Natural killer cell (primary cell): Measurements from ENCODE around the gene RBM38. TPM values are rescaled to one million over a fixed set of nuclear protein-coding genes. Genes with fewer than 3 reads are reported as not detected.

Experiments
- ATAC-seq, 3 donors: fragments of 150-1000 bp in 2 of 3; fragments of 200-7000 bp in 1 of 3; cut with Tn5 transposase; 1 replicate in 1 of 3; 2 replicates in 2 of 3; pipeline ENCODE4 v1.10.0; 2021; ENCODE audit warnings: mild to moderate bottlenecking in 2 of 3, moderate library complexity in 2 of 3
- DNase-seq, 2 donors: peaks; one replicate each; pipeline versions ENCODE4 v3.0.0 to v3.0.0-alpha.2; 2013 to 2021; ENCODE audit warnings: mixed read lengths in 1 of 2
- H3K27ac ChIP-seq: one replicate; pipeline ENCODE4 v1.5.1; 2013; ENCODE audit warnings: mild to moderate bottlenecking, low read length
- H3K27me3 ChIP-seq: one replicate; pipeline ENCODE4 v1.6.1; 2013; ENCODE audit warnings: low read length; ENCODE audit not compliant: control insufficient read depth, insufficient read depth
- H3K36me3 ChIP-seq: one replicate; pipeline ENCODE4 v1.6.1; 2013; ENCODE audit warnings: low read length; ENCODE audit not compliant: control insufficient read depth, insufficient read depth
- H3K4me1 ChIP-seq: one replicate; pipeline ENCODE4 v1.6.1; 2013; ENCODE audit warnings: low read length; ENCODE audit not compliant: control insufficient read depth, insufficient read depth
- H3K4me3 ChIP-seq: one replicate; pipeline ENCODE4 v1.5.1; 2013; ENCODE audit warnings: low read length
- H3K9me3 ChIP-seq: one replicate; pipeline ENCODE4 v1.6.1; 2013; ENCODE audit warnings: low read length; ENCODE audit not compliant: control insufficient read depth, insufficient read depth
- H3K27ac Mint-ChIP-seq, 2 donors: one replicate each; pipeline ENCODE4 v1.8.0; 2022; ENCODE audit warnings: mild to moderate bottlenecking in 2 of 2, mixed read lengths in 2 of 2, moderate library complexity in 1 of 2
- H3K27me3 Mint-ChIP-seq, 2 donors: one replicate each; pipeline ENCODE4 v1.8.0; 2022; ENCODE audit warnings: low read depth in 2 of 2, mixed read lengths in 2 of 2
- H3K36me3 Mint-ChIP-seq: one replicate; pipeline ENCODE4 v1.8.0; 2022; ENCODE audit warnings: mixed read lengths
- H3K4me1 Mint-ChIP-seq, 2 donors: one replicate each; pipeline ENCODE4 v1.8.0; 2022; ENCODE audit warnings: mixed read lengths in 2 of 2
- H3K4me3 Mint-ChIP-seq: one replicate; pipeline ENCODE4 v1.8.0; 2022; ENCODE audit warnings: mild to moderate bottlenecking, moderate library complexity, mixed read lengths
- H3K9me3 Mint-ChIP-seq, 2 donors: one replicate each; pipeline ENCODE4 v1.8.0; 2022; ENCODE audit warnings: mixed read lengths in 2 of 2
- WGBS: methylation state at CpG from one replicate; pipeline ENCODE4 v1.1.7; 2013; ENCODE audit warnings: missing lambda C conversion rate; ENCODE audit not compliant: insufficient coverage; 5-methylcytosine and 5-hydroxymethylcytosine counted together
- intact Hi-C: fragments of 100-400 bp; cut with micrococcal nuclease; formaldehyde crosslinking; loops from one replicate; pipeline ENCODE4 v1.14.2; 2022
- total RNA-seq, 4 donors: library from RNA; stranded (reverse); fragments of 120-200 nt in 1 of 4; gene quantifications; one replicate each; pipeline versions ENCODE4 v1.2.3 to v1.2.4, GENCODE V29; 2013 to 2022
- TF ChIP-seq, protein P1 (sequence below): fragments of 200-600 bp; IDR thresholded peaks from one replicate; pipeline ENCODE4 v1.8.0; 2022; ENCODE audit warnings: antibody characterized with exemption

The RBM38 gene
- total RNA-seq, 3 donors from 2014 or later (not counting 1 experiment from before 2014, with no cell fraction given) = 217 to 392 (median 264) TPM

- Histone ChIP-seq H3K36me3 (no peaks in the 10 kb centered on the region), H3K4me1 (peaks cover 9% of the 10 kb centered on the region), H3K9me3 (no peaks in the 10 kb centered on the region), H3K27ac (no peak overlapping the region), H3K4me3 (no peak overlapping the region), H3K27me3 (no peaks in the 10 kb centered on the region)
- intact Hi-C loops = no loop called here
- 91% methylated on average over 9 of the region's 9 CpGs for WGBS
- no peaks in the 10 kb centered on the region for H3K27me3 Mint-ChIP-seq
- no peaks in the 10 kb centered on the region for H3K36me3 Mint-ChIP-seq
- H3K27ac Mint-ChIP-seq = no peak overlapping the region
- DNase-seq (no peak), ATAC-seq (no peak)
- H3K9me3 Mint-ChIP-seq = no peaks in the 10 kb centered on the region
- H3K4me3 Mint-ChIP-seq = no peak overlapping the region
- TF ChIP-seq, protein P1, sequence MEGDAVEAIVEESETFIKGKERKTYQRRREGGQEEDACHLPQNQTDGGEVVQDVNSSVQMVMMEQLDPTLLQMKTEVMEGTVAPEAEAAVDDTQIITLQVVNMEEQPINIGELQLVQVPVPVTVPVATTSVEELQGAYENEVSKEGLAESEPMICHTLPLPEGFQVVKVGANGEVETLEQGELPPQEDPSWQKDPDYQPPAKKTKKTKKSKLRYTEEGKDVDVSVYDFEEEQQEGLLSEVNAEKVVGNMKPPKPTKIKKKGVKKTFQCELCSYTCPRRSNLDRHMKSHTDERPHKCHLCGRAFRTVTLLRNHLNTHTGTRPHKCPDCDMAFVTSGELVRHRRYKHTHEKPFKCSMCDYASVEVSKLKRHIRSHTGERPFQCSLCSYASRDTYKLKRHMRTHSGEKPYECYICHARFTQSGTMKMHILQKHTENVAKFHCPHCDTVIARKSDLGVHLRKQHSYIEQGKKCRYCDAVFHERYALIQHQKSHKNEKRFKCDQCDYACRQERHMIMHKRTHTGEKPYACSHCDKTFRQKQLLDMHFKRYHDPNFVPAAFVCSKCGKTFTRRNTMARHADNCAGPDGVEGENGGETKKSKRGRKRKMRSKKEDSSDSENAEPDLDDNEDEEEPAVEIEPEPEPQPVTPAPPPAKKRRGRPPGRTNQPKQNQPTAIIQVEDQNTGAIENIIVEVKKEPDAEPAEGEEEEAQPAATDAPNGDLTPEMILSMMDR = no peak
- peaks cover 0 to 17% of the 10 kb centered on the region in 2 donors for H3K4me1 Mint-ChIP-seq
Measured at GRCh38 chr20:57442888-57443239, 51.7 kb downstream of the RBM38 start.

DNA sequence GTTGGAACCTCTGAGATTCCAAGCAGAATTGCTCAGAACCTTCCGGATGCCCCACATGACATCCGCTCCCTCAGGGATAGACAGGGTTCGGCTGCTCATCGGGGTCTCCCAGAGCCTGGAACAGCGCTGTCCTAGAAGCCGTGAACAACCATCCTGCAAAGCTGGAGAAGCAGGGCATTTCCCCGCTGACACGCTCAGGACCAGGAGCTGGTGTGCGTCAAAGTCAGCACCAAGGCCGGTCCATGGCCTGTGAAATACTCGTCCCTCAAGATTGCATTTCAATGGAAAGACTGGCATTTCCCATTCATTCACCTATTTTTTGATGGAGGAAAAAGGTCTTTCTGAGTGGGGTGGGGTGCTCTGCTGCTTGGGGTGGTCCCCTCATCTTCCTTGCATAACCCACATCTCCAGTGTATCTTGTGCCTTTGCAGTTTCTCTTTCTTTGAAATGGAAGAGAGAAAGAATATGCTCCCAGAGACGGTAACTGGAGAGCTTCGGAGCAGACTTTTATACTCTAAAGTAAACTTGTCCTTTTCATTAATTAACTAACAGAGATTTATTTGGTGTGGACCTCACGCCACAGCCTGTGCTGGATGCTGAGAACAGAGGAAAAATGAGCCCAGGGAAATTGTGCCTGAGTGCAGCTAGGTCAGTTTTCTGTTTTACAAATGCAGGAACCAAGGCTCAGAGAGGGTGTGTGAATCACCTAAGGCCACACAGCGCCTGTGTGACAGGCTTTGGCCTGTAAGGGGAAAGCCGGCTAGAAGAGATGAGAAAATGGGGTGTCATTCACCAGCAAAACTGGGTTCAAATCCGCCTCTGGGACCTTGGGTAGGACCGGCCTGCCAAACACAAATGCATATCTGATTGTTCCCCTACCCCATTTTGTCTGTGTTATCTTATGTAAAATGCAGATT is 52.4 kb downstream of the RBM38 start:
- H3K27ac ChIP-seq = no peak overlapping the region
- H3K4me1 ChIP-seq = peaks cover 9% of the 10 kb centered on the region
- H3K27me3 ChIP-seq = no peaks in the 10 kb centered on the region
- TF ChIP-seq, protein P1 = no peak
- Mint-ChIP-seq H3K9me3 (no peaks in the 10 kb centered on the region), H3K4me3 (no peak overlapping the region), H3K36me3 (no peaks in the 10 kb centered on the region), H3K4me1 (peaks cover 1 to 14% of the 10 kb centered on the region in 2 donors), H3K27ac (no peak overlapping the region), H3K27me3 (no peaks in the 10 kb centered on the region)
- WGBS = 91% methylated on average over 15 of the region's 18 CpGs
- H3K9me3 ChIP-seq = no peaks in the 10 kb centered on the region
- H3K4me3 ChIP-seq = no peak overlapping the region
- DNase-seq (no peak), ATAC-seq (no peak)
- H3K36me3 ChIP-seq = no peaks in the 10 kb centered on the region
- intact Hi-C loops = no loop called here

GRCh38 chr20:57444394-57445048 is 53.3 kb downstream of the RBM38 start:
- H3K27me3 ChIP-seq = no peaks in the 10 kb centered on the region
- H3K9me3 ChIP-seq = no peaks in the 10 kb centered on the region
- peaks cover 10 to 18% of the 10 kb centered on the region in 2 donors for H3K4me1 Mint-ChIP-seq
- H3K27ac Mint-ChIP-seq = no peak overlapping the region
- no peak overlapping the region for H3K4me3 Mint-ChIP-seq
- H3K36me3 ChIP-seq = no peaks in the 10 kb centered on the region
- H3K27me3 Mint-ChIP-seq = no peaks in the 10 kb centered on the region
- TF ChIP-seq, protein P1 = no peak
- no peak overlapping the region for H3K27ac ChIP-seq
- 89% methylated on average over 14 of the region's 16 CpGs for WGBS
- no peaks in the 10 kb centered on the region for H3K36me3 Mint-ChIP-seq
- no peak for ATAC-seq
- H3K4me3 ChIP-seq = no peak overlapping the region
- DNase-seq = no peak
- H3K9me3 Mint-ChIP-seq = no peaks in the 10 kb centered on the region
- intact Hi-C loops = no loop called here
- peaks cover 11% of the 10 kb centered on the region for H3K4me1 ChIP-seq
